HepG2 (cell line): Measurements from ENCODE around the gene RASA1. TPM values are rescaled to one million over a fixed set of nuclear protein-coding genes. Genes with fewer than 3 reads are reported as not detected.

ENCODE experiments used
- AHR ChIP-seq: IDR thresholded peaks from 2 replicates; pipeline ENCODE4 v1.6.1; 2018; ENCODE audit warnings: missing genetic modification reagents, missing compliant biosample characterization
- CHD4 ChIP-seq: fragments of 200-600 bp; sonication (generic); IDR thresholded peaks from 2 replicates; pipeline ENCODE4 v1.7.0; 2017; ENCODE audit warnings: mild to moderate bottlenecking, low read length, borderline replicate concordance
- EZH2 ChIP-seq: conservative IDR thresholded peaks from 2 replicates; pipeline ENCODE4 v1.6.1; 2012; ENCODE audit warnings: mild to moderate bottlenecking, low read depth, low read length, moderate library complexity
- FOXP1 ChIP-seq, 2 experiments: fragments of 450-650 bp in 1 of 2; IDR thresholded peaks; 2 replicates each; pipeline ENCODE4 v1.6.1; 2017 to 2018; ENCODE audit warnings: antibody characterized with exemption in 1 of 2
- MAFF ChIP-seq: IDR thresholded peaks from 2 replicates; pipeline ENCODE4 v1.6.1; 2011; ENCODE audit warnings: low read depth, low read length, improper control_type of control experiment
- PCBP2 ChIP-seq: fragments of 200-400 bp; formaldehyde crosslinking; optimal IDR thresholded peaks from 2 replicates; pipeline ENCODE3; 2018; ENCODE audit warnings: low read length, low read depth; ENCODE audit not compliant: poor library complexity, severe bottlenecking
- PHB2 ChIP-seq: fragments of 450-650 bp; IDR thresholded peaks from 2 replicates; pipeline ENCODE4 v1.6.1; 2018; ENCODE audit not compliant: partially characterized antibody
- SOX6 ChIP-seq, 2 experiments: fragments of 450-650 bp in 1 of 2; sonication (generic) in 1 of 2; formaldehyde crosslinking in 1 of 2; IDR thresholded peaks; 2 replicates each; pipeline versions ENCODE4 v1.4.0 to v1.6.1; 2017 to 2020; ENCODE audit warnings: antibody characterized with exemption in 1 of 2, mild to moderate bottlenecking in 1 of 2, missing genetic modification reagents in 1 of 2
- TARDBP ChIP-seq: sonication (generic); formaldehyde crosslinking; IDR thresholded peaks from 2 replicates; pipeline ENCODE4 v1.8.0; 2022; ENCODE audit warnings: mild to moderate bottlenecking, missing genetic modification reagents
- TERF1 ChIP-seq: sonication (generic); formaldehyde crosslinking; IDR thresholded peaks from 2 replicates; pipeline ENCODE4 v1.8.0; 2022; ENCODE audit warnings: mild to moderate bottlenecking, missing genetic modification reagents, moderate library complexity
- USF2 ChIP-seq, 2 experiments: sonication (generic) in 1 of 2; formaldehyde crosslinking in 1 of 2; IDR thresholded peaks; 2 replicates each; pipeline versions ENCODE4 v1.5.1 to v1.6.1; 2011 to 2020; ENCODE audit warnings: borderline replicate concordance in 1 of 2, low read depth in 1 of 2, low read length in 1 of 2, mild to moderate bottlenecking in 1 of 2, missing genetic modification reagents in 1 of 2, moderate library complexity in 1 of 2
- ZFYVE20 ChIP-seq: sonication (generic); formaldehyde crosslinking; IDR thresholded peaks from 2 replicates; pipeline ENCODE4 v1.8.0; 2023; ENCODE audit warnings: low read depth, mild to moderate bottlenecking, moderate library complexity, missing genetic modification reagents, borderline replicate concordance
- ZNF142 ChIP-seq: sonication (generic); formaldehyde crosslinking; IDR thresholded peaks from 2 replicates; pipeline ENCODE4 v1.4.0; 2020; ENCODE audit warnings: missing genetic modification reagents
- ZNF18 ChIP-seq: sonication (generic); formaldehyde crosslinking; IDR thresholded peaks from 2 replicates; pipeline ENCODE4 v1.8.0; 2022; ENCODE audit warnings: mild to moderate bottlenecking, missing genetic modification reagents; ENCODE audit not compliant: insufficient replicate concordance
- ZNF556 ChIP-seq: sonication (generic); formaldehyde crosslinking; IDR thresholded peaks from 2 replicates; pipeline ENCODE4 v1.4.0; 2020; ENCODE audit warnings: mild to moderate bottlenecking, missing genetic modification reagents, borderline replicate concordance
- ZNF557 ChIP-seq: sonication (generic); formaldehyde crosslinking; IDR thresholded peaks from 2 replicates; pipeline ENCODE4 v1.4.0; 2020; ENCODE audit warnings: missing genetic modification reagents
- ZNF790 ChIP-seq: sonication (generic); formaldehyde crosslinking; IDR thresholded peaks from 2 replicates; pipeline ENCODE4 v1.8.0; 2022; ENCODE audit warnings: missing genetic modification reagents, mild to moderate bottlenecking, borderline replicate concordance
- polyA plus RNA-seq, 8 experiments: library from polyadenylated mRNA; depleted of rRNA in 3 of 8; stranded (reverse) in 7 of 8; unstranded in 1 of 8; fragments of >200 nt; fragmentation: Illumina TruSeq in 4 of 8; extraction: Trizol in 4 of 8; gene quantifications; 2 replicates each; pipeline versions ENCODE4 v1.2.1 to v1.2.3, GENCODE V29; 2011 to 2016; ENCODE audit warnings: low read depth in 4 of 8, missing spikeins in 1 of 8, mixed read lengths in 1 of 8; ENCODE audit not compliant: insufficient read depth in 1 of 8
- total RNA-seq, 5 experiments: library from RNA; depleted of rRNA; stranded (reverse); fragments of >200 nt; fragmentation: Illumina TruSeq; extraction: Trizol; gene quantifications; 2 replicates each; pipeline ENCODE4 v1.2.3, GENCODE V29; 2016; ENCODE audit warnings: low read depth in 1 of 5

The RASA1 gene
- total and polyA plus RNA-seq, 2 of the 13 experiments (the other 11 are each of a cell fraction or from before 2014, with no cell fraction given), result 19.5 to 20.5 TPM

- peak; percentile 53 for TF ChIP-seq ZNF18 (CRISPR knock-in tag)
- no peak for TF ChIP-seq SOX6 (IDR thresholded peaks at IDR 0.05)
- no peak; the same call in 1 of the 2 replicates for TF ChIP-seq SOX6 (CRISPR knock-in tag; IDR thresholded peaks at IDR 0.05)
- TF ChIP-seq MAFF, result no peak
- TF ChIP-seq PCBP2, result no peak
- no peak for TF ChIP-seq EZH2
- TF ChIP-seq PHB2, result no peak
- no peak for TF ChIP-seq TERF1 (CRISPR knock-in tag)
- TF ChIP-seq ZNF557 (CRISPR knock-in tag), result no peak
- TF ChIP-seq TARDBP (CRISPR knock-in tag), result peak; percentile 71
- no peak for TF ChIP-seq FOXP1 (IDR thresholded peaks at IDR 0.05)
- no peak for TF ChIP-seq FOXP1 (CRISPR knock-in tag; IDR thresholded peaks at IDR 0.05)
- no peak for TF ChIP-seq AHR (CRISPR knock-in tag)
- no peak; the same call in 1 of the 2 replicates for TF ChIP-seq ZNF556 (CRISPR knock-in tag)
- TF ChIP-seq USF2 (IDR thresholded peaks at IDR 0.05; ENCODE audit: low read depth, low read length), result no peak
- TF ChIP-seq USF2 (CRISPR knock-in tag; IDR thresholded peaks at IDR 0.05; ENCODE audit: borderline replicate concordance), result no peak
- no peak for TF ChIP-seq ZNF142 (CRISPR knock-in tag)
- no peak for TF ChIP-seq ZFYVE20 (CRISPR knock-in tag)
- TF ChIP-seq CHD4, result no peak
- TF ChIP-seq ZNF790, result no peak
These were observed 665 bp downstream of the RASA1 start (continued) for GRCh38 chr5:87268126-87268969.
